ENCODE measurements around the gene TNFAIP8L1. TPM values are rescaled to one million over a fixed set of nuclear protein-coding genes. Genes with fewer than 3 reads are reported as not detected.

The TNFAIP8L1 gene
- total RNA-seq, 1 donor from 2014 or later: 0.75 TPM

DNA sequence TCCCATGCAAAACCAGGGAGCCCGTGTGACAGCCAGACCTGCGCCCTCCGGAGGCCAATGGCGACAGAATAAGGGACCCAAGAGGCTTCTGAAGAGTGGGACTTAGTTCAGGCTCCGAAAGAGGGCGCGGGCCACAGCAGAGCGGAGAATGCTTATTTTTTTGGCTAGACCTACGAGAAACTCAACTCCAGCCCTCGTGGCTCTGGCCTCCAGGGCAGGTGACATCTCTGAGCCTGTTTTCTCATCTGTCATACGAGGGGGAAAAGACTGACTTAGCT, 61.3 kb downstream of the TNFAIP8L1 start:
- Histone ChIP-seq H3K4me3 (ENCODE audit: low read depth, low read length) (no peak overlapping the region), H3K36me3 (ENCODE audit: control insufficient read depth, insufficient read depth, low read length) (peaks cover 1% of the 10 kb centered on the region), H3K27me3 (ENCODE audit: control insufficient read depth, insufficient read depth, low read length) (no peaks in the 10 kb centered on the region)
- DNase-seq (ENCODE audit: low read depth): no peak
- TF ChIP-seq, protein P1, sequence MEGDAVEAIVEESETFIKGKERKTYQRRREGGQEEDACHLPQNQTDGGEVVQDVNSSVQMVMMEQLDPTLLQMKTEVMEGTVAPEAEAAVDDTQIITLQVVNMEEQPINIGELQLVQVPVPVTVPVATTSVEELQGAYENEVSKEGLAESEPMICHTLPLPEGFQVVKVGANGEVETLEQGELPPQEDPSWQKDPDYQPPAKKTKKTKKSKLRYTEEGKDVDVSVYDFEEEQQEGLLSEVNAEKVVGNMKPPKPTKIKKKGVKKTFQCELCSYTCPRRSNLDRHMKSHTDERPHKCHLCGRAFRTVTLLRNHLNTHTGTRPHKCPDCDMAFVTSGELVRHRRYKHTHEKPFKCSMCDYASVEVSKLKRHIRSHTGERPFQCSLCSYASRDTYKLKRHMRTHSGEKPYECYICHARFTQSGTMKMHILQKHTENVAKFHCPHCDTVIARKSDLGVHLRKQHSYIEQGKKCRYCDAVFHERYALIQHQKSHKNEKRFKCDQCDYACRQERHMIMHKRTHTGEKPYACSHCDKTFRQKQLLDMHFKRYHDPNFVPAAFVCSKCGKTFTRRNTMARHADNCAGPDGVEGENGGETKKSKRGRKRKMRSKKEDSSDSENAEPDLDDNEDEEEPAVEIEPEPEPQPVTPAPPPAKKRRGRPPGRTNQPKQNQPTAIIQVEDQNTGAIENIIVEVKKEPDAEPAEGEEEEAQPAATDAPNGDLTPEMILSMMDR (IDR thresholded peaks at IDR 0.05; ENCODE audit: insufficient read depth, low read length, poor library complexity, severe bottlenecking): no peak

DNA sequence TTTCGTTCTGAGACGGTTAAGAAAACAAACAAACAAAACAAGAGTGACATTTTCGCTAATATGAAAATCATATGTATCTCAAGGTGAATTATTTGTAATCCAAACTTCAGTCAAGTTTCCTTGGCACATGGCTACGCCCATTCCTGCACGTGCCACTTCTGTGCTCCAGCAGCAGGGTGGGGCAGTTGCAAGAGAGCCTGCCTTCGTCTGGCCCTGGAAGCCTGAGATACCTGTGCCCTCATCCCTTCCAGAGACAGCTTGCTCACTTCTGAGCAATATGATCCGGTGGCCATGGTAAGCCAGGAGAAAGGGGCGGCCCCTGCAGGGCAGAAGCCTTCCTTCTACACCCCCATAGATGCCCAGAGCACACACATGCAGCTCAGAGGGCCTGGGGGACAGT, 62.2 kb downstream of the TNFAIP8L1 start:
- no peak for DNase-seq (ENCODE audit: low read depth)
- H3K27me3 ChIP-seq (ENCODE audit: control insufficient read depth, insufficient read depth, low read length): no peaks in the 10 kb centered on the region
- TF ChIP-seq, protein P1 (IDR thresholded peaks at IDR 0.05; ENCODE audit: insufficient read depth, low read length, poor library complexity, severe bottlenecking): no peak
- H3K4me3 ChIP-seq (ENCODE audit: low read depth, low read length): no peak overlapping the region
- H3K36me3 ChIP-seq (ENCODE audit: control insufficient read depth, insufficient read depth, low read length): peaks cover 1% of the 10 kb centered on the region

DNA sequence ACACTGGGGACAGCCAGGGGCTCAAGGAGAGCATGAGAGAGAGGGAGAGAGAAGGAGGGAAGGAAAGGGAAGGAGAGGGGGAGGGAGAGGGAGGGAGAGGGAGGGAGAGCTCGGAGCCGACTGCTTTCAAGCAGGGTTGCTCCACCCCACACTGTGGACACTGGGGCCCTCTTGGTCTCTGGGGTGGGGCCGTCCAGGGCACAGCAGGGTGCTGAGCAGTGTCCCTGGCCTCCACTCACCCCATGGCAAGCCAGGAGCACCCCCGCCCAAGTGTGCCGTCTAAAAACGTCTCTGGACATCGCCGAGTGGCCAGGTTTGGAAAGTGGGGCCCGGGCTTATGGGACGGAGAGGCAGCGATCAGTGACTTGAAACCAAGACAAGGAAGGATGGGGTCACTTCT, 63.4 kb downstream of the TNFAIP8L1 start:
- H3K27me3 ChIP-seq (ENCODE audit: control insufficient read depth, insufficient read depth, low read length): no peaks in the 10 kb centered on the region
- DNase-seq (ENCODE audit: low read depth): no peak
- TF ChIP-seq, protein P1 (IDR thresholded peaks at IDR 0.05; ENCODE audit: insufficient read depth, low read length, poor library complexity, severe bottlenecking): no peak
- H3K4me3 ChIP-seq (ENCODE audit: low read depth, low read length): no peak overlapping the region
- peaks cover 1% of the 10 kb centered on the region for H3K36me3 ChIP-seq (ENCODE audit: control insufficient read depth, insufficient read depth, low read length)

DNA sequence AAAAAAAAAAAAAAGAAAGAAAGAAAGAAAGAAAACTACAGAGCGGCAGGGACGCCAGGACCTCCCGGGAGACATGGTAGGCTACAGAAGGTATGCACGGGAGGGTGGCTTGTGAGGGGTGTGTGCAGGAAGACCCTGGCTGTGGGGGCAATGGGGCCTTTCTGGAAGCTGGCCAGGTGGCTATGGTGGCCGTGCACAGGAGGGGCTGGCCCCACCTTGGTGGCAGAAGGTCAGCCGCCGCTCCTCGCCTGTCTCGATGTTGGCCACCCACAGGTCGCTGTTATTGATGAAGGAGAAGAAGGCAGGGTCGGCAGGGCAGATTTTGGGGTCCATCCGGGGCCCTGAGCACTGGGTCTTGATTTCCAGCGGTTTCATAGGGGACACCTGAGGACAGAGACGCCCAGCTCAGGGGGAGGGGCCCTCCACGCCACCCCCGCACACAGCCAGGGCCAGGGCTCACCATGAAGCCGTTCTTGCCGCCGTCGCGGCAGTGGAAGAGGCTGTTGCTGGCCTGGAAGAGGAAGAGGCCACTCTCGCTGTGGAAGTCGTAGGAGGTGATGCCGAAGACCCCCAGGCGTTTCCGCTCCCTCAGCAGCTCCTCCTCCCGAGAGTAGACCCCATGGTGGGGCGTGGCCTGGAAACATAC, 64.5 kb downstream of the TNFAIP8L1 start:
- Histone ChIP-seq H3K4me3 (ENCODE audit: low read depth, low read length) (no peak overlapping the region), H3K27me3 (ENCODE audit: control insufficient read depth, insufficient read depth, low read length) (no peaks in the 10 kb centered on the region), H3K36me3 (ENCODE audit: control insufficient read depth, insufficient read depth, low read length) (peaks cover 1% of the 10 kb centered on the region)
- TF ChIP-seq, protein P1 (IDR thresholded peaks at IDR 0.05; ENCODE audit: insufficient read depth, low read length, poor library complexity, severe bottlenecking): no peak
- DNase-seq (ENCODE audit: low read depth): no peak

- H3K27me3 ChIP-seq (ENCODE audit: control insufficient read depth, insufficient read depth, low read length): no peaks in the 10 kb centered on the region
- H3K4me3 ChIP-seq (ENCODE audit: low read depth, low read length): no peak overlapping the region
- TF ChIP-seq, protein P1 (IDR thresholded peaks at IDR 0.05; ENCODE audit: insufficient read depth, low read length, poor library complexity, severe bottlenecking): no peak
- no peak for DNase-seq (ENCODE audit: low read depth)
- peaks cover 1% of the 10 kb centered on the region for H3K36me3 ChIP-seq (ENCODE audit: control insufficient read depth, insufficient read depth, low read length)
These were observed 65.0 kb downstream of the TNFAIP8L1 start for GRCh38 chr19:4704317-4704673.

Other genes with a start within 250 kb of the TNFAIP8L1 start
- gene SH3GL1, start 239.0 kb upstream of the TNFAIP8L1 start, total RNA-seq: 60.9 and 72.0 TPM in 2 replicates
- gene CHAF1A, start 236.9 kb upstream of the TNFAIP8L1 start, total RNA-seq: 6.8 and 13.8 TPM in 2 replicates
- gene UBXN6, start 181.7 kb upstream of the TNFAIP8L1 start, total RNA-seq: 62.3 and 66.0 TPM in 2 replicates
- 67.0 and 82.0 TPM in 2 replicates for gene HDGFL2, start 167.2 kb upstream of the TNFAIP8L1 start, total RNA-seq
- under 0.01 and 0.04 TPM in 2 replicates for gene PLIN4, start 121.0 kb upstream of the TNFAIP8L1 start, total RNA-seq
- 0.07 TPM in 1 of 2 replicates, not detected in the other for gene PLIN5, start 104.3 kb upstream of the TNFAIP8L1 start, total RNA-seq
- 0.21 and 0.25 TPM in 2 replicates for gene LRG1, start 99.5 kb upstream of the TNFAIP8L1 start, total RNA-seq
- 0.13 and 0.55 TPM in 2 replicates for gene SEMA6B, start 79.8 kb upstream of the TNFAIP8L1 start, total RNA-seq
- gene MYDGF, start 30.8 kb downstream of the TNFAIP8L1 start, total RNA-seq: 148 and 173 TPM in 2 replicates
- gene DPP9, start 84.3 kb downstream of the TNFAIP8L1 start, total RNA-seq: 67.8 and 128 TPM in 2 replicates
- 21.0 and 21.4 TPM in 2 replicates for gene FEM1A, start 152.2 kb downstream of the TNFAIP8L1 start, total RNA-seq
- gene TICAM1, start 192.2 kb downstream of the TNFAIP8L1 start, total RNA-seq: 16.0 and 19.2 TPM in 2 replicates
- 59.5 and 111 TPM in 2 replicates for gene PLIN3, start 228.2 kb downstream of the TNFAIP8L1 start, total RNA-seq